ENCODE data around the gene CHIT1. TPM values are rescaled to one million over a fixed set of nuclear protein-coding genes. Genes with fewer than 3 reads are reported as not detected.
"Not testable (repeated sequence)": the region's sequence is repeated elsewhere in the genome, so short reads cannot be mapped to it uniquely, and the experiment has no call there.

Gene CHIT1
- total RNA-seq, 4 donors from 2014 or later = 0.07 to 0.77 TPM; not detected in 2

GRCh38 chr1:203239081-203239480, 9.6 kb upstream of the CHIT1 start:
- H3K4me3 ChIP-seq = no peak overlapping the region
- intact Hi-C loops (cut with DNase I; ENCODE audit: low total_unique reads) = no loop called here
- no peaks in the 10 kb centered on the region for H3K27me3 ChIP-seq
- H3K27ac ChIP-seq = no peak overlapping the region
- H3K4me1 ChIP-seq = no peaks in the 10 kb centered on the region
- TF ChIP-seq POLR2A (IDR thresholded peaks at IDR 0.05) (no peak), CTCF (IDR thresholded peaks at IDR 0.05) (no peak)
- H3K36me3 ChIP-seq = no peaks in the 10 kb centered on the region
- H3K9me3 ChIP-seq = peaks cover 0 to 10% of the 10 kb centered on the region in 2 donors
- no peak for DNase-seq

- H3K27ac ChIP-seq = no peak overlapping the region
- H3K9me3 ChIP-seq = peaks cover 0 to 10% of the 10 kb centered on the region in 2 donors
- DNase-seq = no peak
- no peak overlapping the region for H3K4me3 ChIP-seq
- intact Hi-C loops (cut with DNase I; ENCODE audit: low total_unique reads) = no loop called here
- no peaks in the 10 kb centered on the region for H3K27me3 ChIP-seq
- no peaks in the 10 kb centered on the region for H3K4me1 ChIP-seq
- no peaks in the 10 kb centered on the region for H3K36me3 ChIP-seq
- no peak for TF ChIP-seq POLR2A (IDR thresholded peaks at IDR 0.05)
- TF ChIP-seq CTCF (IDR thresholded peaks at IDR 0.05) = no peak
These were observed 9.1 kb upstream of the CHIT1 start for GRCh38 chr1:203238535-203238934.

- DNase-seq; H3K27me3 ChIP-seq; intact Hi-C loops (cut with DNase I; ENCODE audit: low total_unique reads); H3K4me3 ChIP-seq; H3K4me1 ChIP-seq; H3K27ac ChIP-seq; H3K36me3 ChIP-seq: not testable (repeated sequence)
- peaks cover 0 to 10% of the 10 kb centered on the region in 2 donors for H3K9me3 ChIP-seq
These were observed 5.4 kb upstream of the CHIT1 start for GRCh38 chr1:203234901-203235300.

- no peaks in the 10 kb centered on the region for H3K36me3 ChIP-seq
- no peak for DNase-seq
- TF ChIP-seq POLR2A (IDR thresholded peaks at IDR 0.05) = no peak
- TF ChIP-seq CTCF (IDR thresholded peaks at IDR 0.05) = no peak
These were observed 803 bp downstream of the CHIT1 start for GRCh38 chr1:203228670-203229069.

GRCh38 chr1:203227371-203228083, 1.9 kb downstream of the CHIT1 start:
- Histone ChIP-seq H3K27me3 (no peaks in the 10 kb centered on the region), H3K9me3 (no peaks in the 10 kb centered on the region), H3K36me3 (no peaks in the 10 kb centered on the region), H3K4me1 (no peaks in the 10 kb centered on the region), H3K4me3 (no peak overlapping the region), H3K27ac (no peak overlapping the region)
- intact Hi-C loops (cut with DNase I; ENCODE audit: low total_unique reads) = no loop called here
- no peak for TF ChIP-seq CTCF (IDR thresholded peaks at IDR 0.05)
- no peak for TF ChIP-seq POLR2A (IDR thresholded peaks at IDR 0.05)
- no peak for DNase-seq

More at GRCh38 chr1:203228670-203229069, 803 bp downstream of the CHIT1 start:
- Histone ChIP-seq H3K27me3 (no peaks in the 10 kb centered on the region), H3K27ac (no peak overlapping the region), H3K4me1 (no peaks in the 10 kb centered on the region), H3K9me3 (no peaks in the 10 kb centered on the region), H3K4me3 (no peak overlapping the region)
- intact Hi-C loops (cut with DNase I; ENCODE audit: low total_unique reads) = no loop called here

Data from uterus (tissue), 4 donors.